ENCODE data around the gene C15orf61.

C15orf61 gene

GRCh38 chr15:67551207-67551743 is 30.3 kb downstream of the C15orf61 start:
- no peak for DNase-seq

DNA sequence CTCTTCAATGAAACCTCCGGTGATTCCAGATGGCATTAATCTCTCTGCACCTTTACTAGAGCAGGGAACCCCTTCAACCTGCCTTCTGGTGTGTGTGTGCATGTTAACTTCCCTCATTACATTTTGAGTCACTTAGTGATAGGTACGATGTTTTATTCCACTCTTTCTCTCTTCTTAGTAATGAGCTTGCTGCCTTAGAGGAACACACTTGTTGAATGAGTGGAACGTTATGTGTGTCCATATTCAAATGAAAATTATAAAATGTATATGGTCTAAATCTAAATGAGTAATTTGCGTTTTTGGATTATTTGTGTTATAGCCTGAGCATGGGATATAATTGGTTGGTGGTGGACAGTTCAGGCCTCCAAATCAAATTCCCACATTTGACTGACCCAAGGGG is 33.6 kb downstream of the C15orf61 start:
- DNase-seq: no peak

DNA sequence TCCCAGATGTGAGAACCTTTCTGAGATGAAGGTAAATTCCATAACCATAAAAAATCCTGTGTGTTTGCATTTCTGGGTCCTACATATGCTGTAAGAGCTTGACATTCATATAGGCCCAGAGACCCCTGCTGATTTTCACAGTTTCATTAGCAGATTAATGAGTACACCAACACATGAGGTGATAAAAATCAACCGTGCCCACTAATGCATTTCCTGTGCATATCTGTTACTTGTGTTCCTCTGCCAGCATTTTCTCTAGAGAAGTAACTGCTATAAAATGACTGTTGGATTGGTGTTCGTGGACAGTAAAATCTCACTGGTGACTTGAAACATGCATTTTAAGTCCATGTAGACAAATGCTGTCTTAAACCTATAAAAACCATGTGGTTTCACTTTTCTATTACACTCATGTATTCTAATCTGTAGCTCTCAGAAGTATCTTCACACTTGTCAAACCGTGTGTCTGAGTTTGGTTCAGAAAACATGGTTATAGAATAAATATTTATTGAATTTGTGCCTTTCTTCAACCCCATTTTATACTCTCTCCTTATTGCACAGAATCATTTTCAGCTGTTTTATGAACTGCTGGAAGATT is 36.1 kb downstream of the C15orf61 start:
- DNase-seq: no peak

GRCh38 chr15:67558502-67558901 is 37.6 kb downstream of the C15orf61 start:
- DNase-seq: no peak

GRCh38 chr15:67559158-67559557 is 38.2 kb downstream of the C15orf61 start:
- no peak for DNase-seq

DNA sequence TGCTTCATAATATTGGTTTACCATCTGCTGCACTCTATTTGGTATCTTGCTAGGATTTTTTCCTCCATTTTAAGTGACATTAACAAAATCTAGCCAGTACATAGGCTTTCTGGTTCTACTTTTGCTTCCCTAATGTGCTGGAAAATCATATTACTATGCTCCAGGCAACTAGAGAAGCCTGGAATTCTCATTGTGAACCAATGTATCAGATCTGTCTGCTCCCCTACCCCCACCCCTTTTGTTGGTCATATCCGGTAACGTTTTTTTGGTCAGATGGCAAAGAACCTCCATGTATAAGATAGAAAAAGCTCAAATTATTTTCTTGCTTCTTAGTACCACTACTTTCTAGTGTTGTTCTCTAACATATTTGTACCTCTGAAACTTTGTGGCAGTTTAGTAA is 38.6 kb downstream of the C15orf61 start:
- no peak for DNase-seq

DNA sequence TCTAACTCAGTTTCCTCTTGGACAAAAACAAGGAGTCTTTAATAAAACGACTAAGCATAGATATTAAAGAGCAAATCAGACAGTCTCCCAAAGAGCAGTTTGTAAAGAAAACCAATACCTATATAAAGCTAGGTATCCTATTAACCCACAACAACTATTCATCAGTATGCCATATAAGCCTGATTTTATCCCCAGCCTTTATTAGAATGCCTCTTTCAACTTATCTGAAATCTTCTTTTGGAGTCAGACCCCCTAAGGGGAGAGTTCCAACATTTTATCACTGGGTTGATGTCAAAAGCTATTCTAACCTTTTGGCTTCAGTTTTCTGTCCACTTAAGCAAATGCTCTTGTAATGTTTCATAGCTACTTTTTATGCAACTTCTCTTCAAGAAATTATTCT is 39.4 kb downstream of the C15orf61 start:
- DNase-seq: no peak

DNA sequence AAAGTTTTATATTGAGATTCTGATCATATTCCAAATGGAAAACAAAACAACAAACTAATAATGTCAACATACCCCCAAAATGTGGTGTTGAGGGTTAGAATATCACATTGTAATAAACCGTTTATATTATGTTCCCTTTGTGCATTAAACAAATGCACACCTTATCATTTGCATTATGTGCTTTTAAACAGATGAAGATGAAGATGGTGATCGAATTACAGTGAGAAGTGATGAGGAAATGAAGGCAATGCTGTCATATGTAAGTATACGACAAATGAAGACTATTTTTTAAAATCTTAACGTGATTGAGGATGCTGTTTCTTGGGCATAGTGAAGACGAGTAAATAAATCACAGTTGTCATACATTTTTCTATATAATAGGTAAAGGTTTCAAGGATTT is 42.2 kb downstream of the C15orf61 start:
- DNase-seq: no peak

GRCh38 chr15:67564021-67564967 is 43.4 kb downstream of the C15orf61 start:
- DNase-seq: no peak

DNA sequence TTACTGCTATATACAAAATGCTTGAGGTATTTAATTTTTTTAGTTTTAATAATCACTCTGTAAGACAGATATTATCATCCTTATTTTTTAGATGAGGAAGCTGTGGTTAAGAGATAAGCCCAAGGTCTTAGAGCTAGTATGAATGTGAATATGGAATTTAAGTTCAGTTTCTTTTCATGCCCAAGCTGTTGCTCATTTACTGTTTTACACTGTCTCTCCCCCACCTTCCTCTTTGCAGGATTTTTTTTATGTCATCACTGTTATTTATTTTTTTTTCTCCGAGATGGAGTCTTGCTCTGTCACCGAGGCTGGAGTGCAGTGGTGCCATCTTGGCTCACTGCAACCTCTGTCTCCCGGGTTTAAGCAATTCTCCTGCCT is 44.0 kb downstream of the C15orf61 start:
- DNase-seq: no peak

DNA sequence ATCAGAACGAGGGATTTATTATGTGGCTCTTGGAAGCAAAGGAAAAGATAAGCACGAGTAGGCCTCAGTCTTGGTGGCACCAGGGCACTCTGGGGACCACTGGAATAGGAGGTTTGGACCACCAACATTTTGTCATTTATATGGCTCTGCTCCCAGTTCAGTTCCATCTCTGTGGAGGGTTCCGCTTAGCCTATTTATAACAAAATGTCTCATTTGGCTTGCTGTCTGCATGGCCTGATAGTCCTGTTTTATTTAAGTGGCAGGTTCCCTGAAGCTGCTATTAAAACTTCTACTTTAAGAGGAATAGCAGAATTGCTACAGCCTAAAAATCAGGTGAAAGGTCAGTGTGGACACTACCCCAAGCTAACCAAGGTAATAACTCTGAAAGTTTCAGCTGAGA is 48.7 kb downstream of the C15orf61 start:
- DNase-seq: no peak

DNA sequence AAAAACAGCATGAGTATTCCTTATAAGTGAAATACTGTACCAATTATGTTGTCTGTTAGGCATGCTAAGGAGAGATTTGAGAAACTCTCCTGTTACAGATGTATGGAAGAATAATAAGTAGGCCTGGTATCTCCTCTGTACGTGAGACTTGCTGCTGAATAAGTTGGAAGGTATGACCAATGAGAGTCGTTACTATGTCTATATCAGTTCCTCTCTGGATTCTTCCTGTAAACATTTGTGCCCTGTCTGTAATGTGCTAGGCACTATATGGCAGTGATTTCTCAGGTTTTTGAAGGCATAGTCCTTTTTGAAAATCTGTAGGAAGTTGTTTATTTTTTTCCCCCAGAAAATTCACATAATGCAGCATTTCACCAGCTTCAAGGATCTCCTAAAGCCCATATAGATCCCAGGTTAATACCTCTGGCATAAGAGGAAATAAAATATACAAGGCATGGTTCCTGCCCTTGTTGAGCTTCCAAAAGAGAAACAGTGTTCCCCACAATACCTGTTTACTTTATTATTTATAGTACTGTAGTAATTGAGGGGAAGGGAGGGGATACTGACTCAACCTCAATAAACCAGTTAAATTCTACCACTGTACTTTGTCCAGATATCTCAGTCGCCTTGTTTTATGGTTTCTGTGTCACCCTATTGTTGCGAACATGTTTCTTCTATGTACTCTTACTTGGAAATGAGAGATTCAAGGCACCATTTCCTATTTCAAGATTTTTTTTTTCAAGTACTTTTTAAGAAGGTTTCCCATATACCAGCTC is 50.1 kb downstream of the C15orf61 start:
- no peak for DNase-seq

DNA sequence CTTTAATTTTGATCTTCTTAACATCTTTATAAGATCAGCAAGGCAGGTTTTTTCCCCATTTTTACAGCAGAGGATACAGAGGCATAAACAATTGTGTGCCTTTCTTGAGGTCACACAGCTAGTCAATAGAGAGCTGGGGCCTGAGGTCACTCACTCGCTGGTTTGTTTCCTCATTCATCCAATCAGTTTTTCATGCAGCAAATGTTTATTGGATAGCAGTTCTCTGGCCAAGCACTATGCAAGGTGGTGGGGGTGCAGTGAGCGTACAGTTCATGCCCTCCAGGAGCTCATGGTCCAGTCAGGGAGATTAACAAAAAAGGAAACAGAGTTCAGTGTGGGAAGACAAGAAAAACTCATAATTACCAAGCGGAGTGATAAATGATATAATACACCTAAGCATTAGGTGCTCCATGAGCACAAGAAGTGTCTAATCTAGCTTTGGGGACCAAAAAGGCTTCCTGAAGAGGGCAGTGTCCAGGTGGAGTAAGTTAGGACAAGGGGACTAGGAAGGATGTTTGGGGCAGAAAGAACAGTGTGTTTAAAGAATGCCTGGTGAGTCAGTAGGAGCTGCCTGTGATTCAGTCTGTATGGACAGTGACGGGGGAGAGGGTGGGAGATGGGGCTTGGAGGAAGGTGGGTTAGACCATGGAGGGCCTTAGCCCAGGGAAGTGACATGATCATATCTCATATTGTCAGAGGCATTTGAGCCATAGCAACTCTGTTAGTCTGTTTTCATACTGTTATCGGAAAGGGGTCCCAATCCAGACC is 50.9 kb downstream of the C15orf61 start:
- DNase-seq: no peak

GRCh38 chr15:67573194-67573593 is 52.3 kb downstream of the C15orf61 start:
- DNase-seq: no peak

- DNase-seq: no peak
Measured at GRCh38 chr15:67575039-67575502, 54.1 kb downstream of the C15orf61 start.

DNA sequence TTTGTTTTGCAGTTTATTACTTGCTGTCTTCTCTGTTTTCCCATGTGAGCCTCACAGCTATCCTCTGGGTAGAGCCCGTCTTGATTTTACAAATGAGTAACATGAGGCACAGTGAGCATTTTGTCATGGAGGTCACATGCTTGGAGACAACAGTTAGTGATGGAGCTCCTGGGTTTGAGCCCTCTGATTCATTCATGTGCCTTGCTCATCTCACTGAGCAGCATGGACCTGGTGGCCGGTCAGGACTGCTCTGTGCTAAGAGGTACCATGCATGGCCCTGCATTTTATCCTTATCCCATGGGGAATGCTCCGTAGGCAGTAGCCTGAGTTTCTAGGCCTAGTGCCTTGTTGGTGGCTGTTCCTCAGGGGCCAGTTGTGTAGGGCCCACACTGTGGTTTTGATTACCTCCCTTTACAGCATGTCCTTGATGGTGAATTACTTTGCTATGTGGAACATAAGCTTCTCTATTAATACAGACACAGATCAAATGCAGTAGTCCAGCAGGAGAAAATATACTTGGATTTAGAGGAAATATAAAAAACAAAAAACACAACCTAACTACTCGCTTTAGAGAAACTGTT is 57.2 kb downstream of the C15orf61 start:
- DNase-seq: no peak

DNA sequence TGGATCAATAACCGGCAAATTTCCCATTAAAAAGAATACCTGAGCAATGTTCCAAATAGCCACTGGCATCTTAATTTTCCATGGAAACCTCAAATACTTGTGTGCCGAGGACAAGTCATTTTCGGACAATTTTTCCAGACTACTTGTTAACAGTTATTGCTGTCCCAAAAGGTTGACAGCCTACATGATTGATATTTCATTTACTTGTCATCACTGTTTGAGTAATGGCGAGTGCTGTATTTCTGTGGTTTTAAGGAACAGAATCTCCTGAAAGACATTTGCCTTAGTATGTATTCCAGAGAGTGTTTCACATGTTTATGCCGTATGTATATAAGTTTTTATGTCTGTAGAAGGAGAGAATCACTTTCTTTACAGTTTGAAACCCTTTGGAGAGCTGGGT is 58.2 kb downstream of the C15orf61 start:
- no peak for DNase-seq
